Measurements from ENCODE around the gene GSS.

GSS gene

DNA sequence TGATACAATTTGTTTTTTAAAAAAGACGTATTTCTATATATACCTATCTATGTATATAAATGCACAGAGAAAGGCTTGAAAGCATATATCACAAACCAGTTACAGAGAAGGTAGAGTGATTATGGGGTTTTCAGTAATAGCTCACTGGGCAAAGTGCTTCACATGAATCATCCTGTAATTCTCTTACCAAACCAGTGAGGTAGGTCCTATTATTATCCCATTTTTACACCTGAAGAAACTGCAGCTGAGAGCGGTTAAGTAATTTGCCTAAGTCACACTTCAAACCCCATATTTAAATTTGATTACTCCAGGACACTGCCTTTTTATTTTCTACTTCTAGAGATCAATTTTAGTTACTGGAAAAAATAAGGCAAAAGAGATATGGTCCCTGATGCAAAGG, 4.4 kb downstream of the GSS start:
- H3K27me3 ChIP-seq (replicated peaks; ENCODE audit: control insufficient read depth, insufficient read depth, low read length), result no peaks in the 10 kb centered on the region
- no peak overlapping the region for H3K4me3 ChIP-seq (ENCODE audit: low read length)
- no peak for DNase-seq (ENCODE audit: low read depth)
- H3K36me3 ChIP-seq (ENCODE audit: control insufficient read depth, insufficient read depth, low read length, severe bottlenecking), result peaks cover 14% of the 10 kb centered on the region
- H3K9ac ChIP-seq (ENCODE audit: low read length), result no peak overlapping the region
- H3K4me1 ChIP-seq (ENCODE audit: control insufficient read depth, insufficient read depth, low read length), result peaks cover 34% of the 10 kb centered on the region
- no peaks in the 10 kb centered on the region for H3K9me3 ChIP-seq (ENCODE audit: control insufficient read depth, low read length)

DNA sequence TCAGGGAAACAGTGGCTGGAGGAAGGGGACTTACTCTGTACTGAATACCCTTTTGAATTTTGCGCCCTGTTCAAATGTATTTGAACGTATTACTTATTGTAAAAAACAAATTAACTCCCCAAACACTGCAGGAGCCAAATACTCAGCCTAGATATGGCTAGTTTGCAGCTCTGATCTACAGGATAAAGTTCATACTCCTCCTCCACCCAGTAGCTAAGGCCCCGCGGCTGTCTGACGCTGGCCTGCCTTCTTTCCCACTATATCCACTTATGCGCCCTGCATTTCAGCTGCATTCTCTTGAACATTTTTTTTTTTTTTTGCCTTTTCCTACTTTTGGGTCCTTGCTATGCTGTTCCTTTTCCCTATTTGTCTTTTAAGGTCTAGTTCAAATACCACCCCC, 6.5 kb downstream of the GSS start:
- no peaks in the 10 kb centered on the region for H3K9me3 ChIP-seq (ENCODE audit: control insufficient read depth, low read length)
- peaks cover 38% of the 10 kb centered on the region for H3K4me1 ChIP-seq (ENCODE audit: control insufficient read depth, insufficient read depth, low read length)
- H3K27me3 ChIP-seq (replicated peaks; ENCODE audit: control insufficient read depth, insufficient read depth, low read length), result no peaks in the 10 kb centered on the region
- peaks cover 20% of the 10 kb centered on the region for H3K36me3 ChIP-seq (ENCODE audit: control insufficient read depth, insufficient read depth, low read length, severe bottlenecking)
- DNase-seq (ENCODE audit: low read depth), result no peak
- no peak overlapping the region for H3K4me3 ChIP-seq (ENCODE audit: low read length)
- H3K9ac ChIP-seq (ENCODE audit: low read length), result peak overlapping the region; percentile 47

DNA sequence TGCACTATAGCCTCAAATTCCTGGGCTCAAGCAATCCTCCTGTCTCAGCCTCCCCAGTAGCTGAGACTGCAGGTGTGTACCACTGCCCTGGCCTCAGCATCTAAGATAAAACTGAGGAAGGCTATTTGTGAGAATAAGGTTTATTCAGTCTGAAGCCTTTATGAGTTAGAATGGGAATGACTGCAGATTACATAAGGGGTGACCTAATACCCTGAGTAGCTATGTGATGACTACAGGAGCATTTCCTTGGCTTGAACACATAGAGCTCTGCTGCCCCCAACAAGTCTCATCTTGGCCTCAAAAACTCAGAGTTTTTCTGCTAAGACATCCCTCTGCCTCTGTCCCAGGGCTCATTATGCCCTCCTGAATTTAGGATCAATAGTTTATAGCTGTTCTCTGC, 7.6 kb downstream of the GSS start:
- no peak overlapping the region for H3K4me3 ChIP-seq (ENCODE audit: low read length)
- no peaks in the 10 kb centered on the region for H3K9me3 ChIP-seq (ENCODE audit: control insufficient read depth, low read length)
- H3K36me3 ChIP-seq (ENCODE audit: control insufficient read depth, insufficient read depth, low read length, severe bottlenecking), result peaks cover 30% of the 10 kb centered on the region
- peak overlapping the region; percentile 33 for H3K9ac ChIP-seq (ENCODE audit: low read length)
- H3K4me1 ChIP-seq (ENCODE audit: control insufficient read depth, insufficient read depth, low read length), result peaks cover 39% of the 10 kb centered on the region
- H3K27me3 ChIP-seq (replicated peaks; ENCODE audit: control insufficient read depth, insufficient read depth, low read length), result no peaks in the 10 kb centered on the region
- DNase-seq (ENCODE audit: low read depth), result peak; percentile 58

DNA sequence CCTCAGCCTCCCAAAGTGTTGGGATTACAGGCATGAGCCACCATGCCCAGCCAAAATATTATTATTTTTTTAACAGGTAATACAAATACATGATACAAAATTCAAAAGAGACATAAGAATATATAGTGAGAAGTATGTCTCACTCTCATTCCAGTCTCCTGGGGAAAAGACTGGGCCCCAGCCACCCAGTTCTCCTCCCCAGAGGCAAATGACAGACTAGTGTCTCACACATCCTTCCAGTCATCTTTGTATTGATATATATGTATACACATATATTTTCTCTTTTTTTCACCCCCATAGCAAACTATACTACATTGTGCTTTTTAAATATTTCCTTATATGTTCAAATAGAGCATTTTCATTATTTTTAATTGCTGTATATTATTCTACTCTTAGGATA, 8.3 kb downstream of the GSS start:
- Histone ChIP-seq H3K4me3 (ENCODE audit: low read length) (no peak overlapping the region), H3K4me1 (ENCODE audit: control insufficient read depth, insufficient read depth, low read length) (peaks cover 39% of the 10 kb centered on the region), H3K27me3 (replicated peaks; ENCODE audit: control insufficient read depth, insufficient read depth, low read length) (no peaks in the 10 kb centered on the region), H3K9me3 (ENCODE audit: control insufficient read depth, low read length) (no peaks in the 10 kb centered on the region), H3K36me3 (ENCODE audit: control insufficient read depth, insufficient read depth, low read length, severe bottlenecking) (peaks cover 36% of the 10 kb centered on the region), H3K9ac (ENCODE audit: low read length) (no peak overlapping the region)
- DNase-seq (ENCODE audit: low read depth), result no peak

DNA sequence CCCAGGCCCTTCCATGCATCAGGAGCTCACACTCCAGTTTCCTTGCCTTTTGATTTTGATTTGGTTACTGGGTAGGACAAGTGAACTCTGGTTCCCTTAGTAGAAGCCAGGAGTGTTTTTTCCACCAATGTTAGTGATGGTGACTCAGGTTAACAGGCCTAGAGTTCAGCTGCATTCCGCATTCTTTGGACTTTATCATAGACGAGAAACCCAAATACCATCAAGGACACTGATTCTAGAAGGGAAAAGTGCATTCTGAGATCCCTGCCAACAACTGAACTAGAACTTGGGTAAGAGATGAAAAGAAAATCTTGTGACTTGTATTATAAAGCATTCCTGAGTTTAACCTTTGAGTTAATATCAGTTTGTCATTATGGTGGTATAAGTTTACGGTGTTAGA, 8.9 kb downstream of the GSS start:
- H3K9me3 ChIP-seq (ENCODE audit: control insufficient read depth, low read length), result no peaks in the 10 kb centered on the region
- H3K4me1 ChIP-seq (ENCODE audit: control insufficient read depth, insufficient read depth, low read length), result peaks cover 39% of the 10 kb centered on the region
- peaks cover 43% of the 10 kb centered on the region for H3K36me3 ChIP-seq (ENCODE audit: control insufficient read depth, insufficient read depth, low read length, severe bottlenecking)
- DNase-seq (ENCODE audit: low read depth), result no peak
- no peak overlapping the region for H3K4me3 ChIP-seq (ENCODE audit: low read length)
- H3K9ac ChIP-seq (ENCODE audit: low read length), result no peak overlapping the region
- H3K27me3 ChIP-seq (replicated peaks; ENCODE audit: control insufficient read depth, insufficient read depth, low read length), result no peaks in the 10 kb centered on the region

DNA sequence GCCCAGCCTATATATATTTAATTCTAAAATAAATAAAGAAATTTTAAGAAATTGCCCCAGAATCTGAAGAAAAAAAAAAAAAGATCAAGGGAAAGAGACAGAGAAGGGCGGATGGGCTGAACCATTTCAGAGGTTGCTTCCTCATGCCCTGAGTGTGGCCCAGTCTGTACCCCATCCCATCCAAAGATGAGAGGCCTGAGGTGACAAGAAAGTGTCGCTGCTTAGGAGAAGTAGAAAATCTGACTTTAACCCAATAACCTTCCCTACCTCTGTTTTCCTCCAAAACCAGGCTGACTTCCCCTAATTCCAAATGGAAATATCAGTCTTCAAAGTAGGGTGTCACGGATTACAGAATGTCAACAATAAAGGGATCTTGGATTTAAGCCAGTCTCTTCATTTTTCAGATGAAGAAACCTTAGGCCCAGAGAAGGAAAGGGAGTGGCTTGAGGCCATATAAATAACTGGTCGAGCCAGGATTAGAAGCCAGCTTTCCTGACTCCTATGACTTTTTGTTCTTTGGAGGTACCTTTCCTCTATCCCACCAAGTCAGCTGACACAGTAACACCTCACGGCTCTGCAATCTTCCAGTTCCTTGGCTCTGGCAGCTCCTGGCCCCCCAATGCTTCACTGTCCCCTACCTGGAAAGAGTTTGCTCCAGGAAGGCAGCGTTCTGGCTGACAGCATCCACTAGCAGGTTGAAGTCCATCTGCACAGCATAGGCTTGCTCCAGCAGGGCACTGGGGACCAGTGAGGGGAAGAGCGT, 10.1 kb downstream of the GSS start:
- Histone ChIP-seq H3K36me3 (ENCODE audit: control insufficient read depth, insufficient read depth, low read length, severe bottlenecking) (peaks cover 44% of the 10 kb centered on the region), H3K9ac (ENCODE audit: low read length) (no peak overlapping the region), H3K27me3 (replicated peaks; ENCODE audit: control insufficient read depth, insufficient read depth, low read length) (no peaks in the 10 kb centered on the region), H3K4me1 (ENCODE audit: control insufficient read depth, insufficient read depth, low read length) (peaks cover 39% of the 10 kb centered on the region), H3K9me3 (ENCODE audit: control insufficient read depth, low read length) (no peaks in the 10 kb centered on the region), H3K4me3 (ENCODE audit: low read length) (no peak overlapping the region)
- no peak for DNase-seq (ENCODE audit: low read depth)

DNA sequence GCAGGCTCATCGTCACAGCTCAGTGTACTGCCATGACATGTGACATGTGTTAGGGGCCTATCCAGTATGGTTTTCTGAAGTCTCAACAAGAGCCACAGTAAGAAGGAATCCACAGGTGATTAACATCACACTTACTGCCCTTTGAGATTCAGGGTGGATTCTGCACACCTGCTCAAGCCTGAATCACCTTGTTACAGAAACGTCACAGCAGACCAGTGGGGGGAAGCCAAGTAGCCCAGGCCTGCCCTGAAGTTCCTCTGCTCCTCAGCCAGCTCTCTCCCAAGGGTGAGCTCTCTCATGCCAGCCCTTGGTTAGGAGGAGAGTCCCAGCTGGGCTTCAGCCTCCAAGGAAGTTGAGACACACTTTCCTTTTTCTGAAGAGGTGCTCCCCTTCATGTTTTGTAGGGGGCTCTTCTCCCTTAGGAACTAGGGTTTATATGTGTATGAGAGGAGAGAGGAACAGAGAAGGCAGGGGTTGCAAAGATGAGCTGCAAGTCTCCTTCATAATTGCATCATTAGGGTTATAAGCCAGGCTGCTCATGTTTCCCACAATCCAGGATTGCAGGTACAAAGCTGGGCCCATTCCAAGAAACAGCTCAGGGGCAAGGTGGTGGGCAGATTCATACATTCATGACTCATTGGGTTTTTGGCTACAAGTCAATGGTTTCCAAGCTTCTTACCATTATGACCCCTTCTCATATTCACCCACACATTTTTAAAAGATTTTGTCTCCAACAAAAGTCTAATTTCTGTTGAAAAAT, 11.6 kb downstream of the GSS start:
- Histone ChIP-seq H3K9ac (ENCODE audit: low read length) (no peak overlapping the region), H3K4me1 (ENCODE audit: control insufficient read depth, insufficient read depth, low read length) (peaks cover 27% of the 10 kb centered on the region), H3K4me3 (ENCODE audit: low read length) (no peak overlapping the region), H3K9me3 (ENCODE audit: control insufficient read depth, low read length) (no peaks in the 10 kb centered on the region), H3K36me3 (ENCODE audit: control insufficient read depth, insufficient read depth, low read length, severe bottlenecking) (peaks cover 47% of the 10 kb centered on the region), H3K27me3 (replicated peaks; ENCODE audit: control insufficient read depth, insufficient read depth, low read length) (no peaks in the 10 kb centered on the region)
- no peak for DNase-seq (ENCODE audit: low read depth)

DNA sequence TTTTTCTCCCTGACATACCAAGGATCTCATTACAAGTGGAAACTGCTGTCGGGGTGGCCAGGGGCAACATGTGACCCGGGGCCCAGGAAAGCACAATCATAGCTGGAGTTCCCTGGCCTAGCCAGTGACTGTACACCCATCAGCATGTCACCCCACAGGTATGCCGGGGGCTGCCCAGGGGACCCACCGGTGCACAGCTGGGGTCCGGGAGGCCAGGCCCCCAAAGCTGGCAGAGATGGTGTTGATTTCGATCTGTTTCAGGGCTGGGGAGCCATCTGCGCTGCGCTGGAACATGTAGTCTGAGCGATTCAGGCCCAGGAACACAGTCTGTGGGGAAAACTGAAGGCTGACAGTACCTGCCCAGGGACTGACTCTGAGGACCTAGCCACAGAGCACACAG, 13.3 kb downstream of the GSS start:
- Histone ChIP-seq H3K36me3 (ENCODE audit: control insufficient read depth, insufficient read depth, low read length, severe bottlenecking) (peaks cover 60% of the 10 kb centered on the region), H3K4me3 (ENCODE audit: low read length) (no peak overlapping the region), H3K27me3 (replicated peaks; ENCODE audit: control insufficient read depth, insufficient read depth, low read length) (no peaks in the 10 kb centered on the region), H3K4me1 (ENCODE audit: control insufficient read depth, insufficient read depth, low read length) (peaks cover 15% of the 10 kb centered on the region), H3K9ac (ENCODE audit: low read length) (no peak overlapping the region), H3K9me3 (ENCODE audit: control insufficient read depth, low read length) (no peaks in the 10 kb centered on the region)
- DNase-seq (ENCODE audit: low read depth), result no peak

DNA sequence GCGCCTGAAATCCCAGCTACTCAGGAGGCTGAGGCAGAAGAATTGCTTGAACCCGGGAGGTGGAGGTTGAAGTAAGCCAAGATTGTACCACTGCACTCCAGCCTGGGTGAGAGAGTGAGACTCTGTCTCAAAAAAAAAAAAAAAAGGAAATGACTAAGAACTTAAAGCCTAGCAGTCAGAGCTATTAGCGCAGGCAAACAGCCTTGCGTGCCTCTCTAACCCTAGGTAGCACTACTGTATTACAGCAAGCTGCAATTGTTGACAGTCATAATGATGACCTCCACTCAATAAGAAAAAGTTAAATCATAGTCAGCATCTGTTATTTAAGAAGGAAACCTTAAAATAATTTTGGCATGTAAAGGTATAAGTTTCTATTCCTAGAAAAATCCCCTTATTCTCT, 14.4 kb downstream of the GSS start:
- H3K36me3 ChIP-seq (ENCODE audit: control insufficient read depth, insufficient read depth, low read length, severe bottlenecking), result peaks cover 65% of the 10 kb centered on the region
- H3K9ac ChIP-seq (ENCODE audit: low read length), result no peak overlapping the region
- H3K9me3 ChIP-seq (ENCODE audit: control insufficient read depth, low read length), result no peaks in the 10 kb centered on the region
- no peak overlapping the region for H3K4me3 ChIP-seq (ENCODE audit: low read length)
- H3K27me3 ChIP-seq (replicated peaks; ENCODE audit: control insufficient read depth, insufficient read depth, low read length), result no peaks in the 10 kb centered on the region
- DNase-seq (ENCODE audit: low read depth), result no peak
- peaks cover 15% of the 10 kb centered on the region for H3K4me1 ChIP-seq (ENCODE audit: control insufficient read depth, insufficient read depth, low read length)

DNA sequence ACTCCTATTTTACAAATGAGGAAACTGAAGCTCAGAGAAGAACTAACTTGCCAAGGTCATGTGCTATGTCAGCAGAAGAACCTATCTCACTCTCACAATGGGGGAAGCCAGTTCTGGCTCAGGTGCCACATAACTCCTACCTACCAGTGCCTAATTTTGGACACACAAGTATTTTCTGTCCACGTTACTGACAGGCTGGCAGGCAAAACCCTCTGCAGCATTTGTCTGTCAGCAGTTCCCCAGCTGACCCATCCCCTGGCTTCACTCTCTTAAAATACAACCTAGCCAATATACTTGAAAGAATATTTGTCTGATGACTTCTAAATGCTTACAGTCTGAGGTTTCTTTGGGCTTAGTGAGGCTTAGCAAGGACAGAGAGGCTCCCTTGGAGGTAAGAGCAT, 15.5 kb downstream of the GSS start:
- Histone ChIP-seq H3K4me1 (ENCODE audit: control insufficient read depth, insufficient read depth, low read length) (peaks cover 8% of the 10 kb centered on the region), H3K9me3 (ENCODE audit: control insufficient read depth, low read length) (no peaks in the 10 kb centered on the region), H3K27me3 (replicated peaks; ENCODE audit: control insufficient read depth, insufficient read depth, low read length) (no peaks in the 10 kb centered on the region), H3K36me3 (ENCODE audit: control insufficient read depth, insufficient read depth, low read length, severe bottlenecking) (peaks cover 62% of the 10 kb centered on the region), H3K9ac (ENCODE audit: low read length) (no peak overlapping the region), H3K4me3 (ENCODE audit: low read length) (no peak overlapping the region)
- no peak for DNase-seq (ENCODE audit: low read depth)

DNA sequence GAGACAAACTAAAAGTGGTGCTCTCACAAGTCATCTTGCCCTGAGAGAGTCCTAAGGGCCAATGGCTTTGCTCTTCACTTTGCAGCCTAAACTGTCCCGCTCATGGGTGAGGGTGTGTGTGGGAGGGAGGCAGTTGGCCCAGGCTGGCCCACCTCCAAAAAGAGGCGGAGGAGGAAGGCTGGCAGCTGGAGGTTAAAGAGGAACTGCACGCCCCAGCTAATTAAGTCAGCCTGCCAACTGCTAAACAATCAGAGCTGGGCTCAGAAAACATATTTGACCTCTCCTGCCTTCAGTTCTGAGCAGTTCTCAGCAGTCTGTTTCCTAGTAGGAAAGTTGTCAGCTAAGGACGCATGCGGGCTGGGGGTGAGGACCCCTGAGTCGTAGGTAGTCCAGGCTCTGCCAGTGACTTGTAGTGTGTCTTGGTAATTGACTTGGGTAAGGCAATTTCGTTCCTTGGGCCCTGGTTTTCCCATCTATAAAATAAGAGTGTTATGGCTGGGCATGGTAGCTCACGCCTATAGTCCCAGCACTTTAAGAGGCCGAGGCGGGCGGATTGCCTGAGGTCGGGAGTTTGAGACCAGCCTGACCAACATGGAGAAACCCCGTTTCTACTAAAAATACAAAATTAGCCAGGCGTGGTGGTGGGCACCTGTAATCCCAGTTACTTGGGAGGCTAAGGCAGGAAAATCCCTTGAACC, 17.0 kb downstream of the GSS start:
- Histone ChIP-seq H3K4me3 (ENCODE audit: low read length) (no peak overlapping the region), H3K27me3 (replicated peaks; ENCODE audit: control insufficient read depth, insufficient read depth, low read length) (no peaks in the 10 kb centered on the region), H3K9me3 (ENCODE audit: control insufficient read depth, low read length) (no peaks in the 10 kb centered on the region), H3K4me1 (ENCODE audit: control insufficient read depth, insufficient read depth, low read length) (no peaks in the 10 kb centered on the region), H3K9ac (ENCODE audit: low read length) (no peak overlapping the region), H3K36me3 (ENCODE audit: control insufficient read depth, insufficient read depth, low read length, severe bottlenecking) (peaks cover 63% of the 10 kb centered on the region)
- no peak for DNase-seq (ENCODE audit: low read depth)

Data from adipocyte (in vitro differentiated cells).